GM21367 (cell line): Measurements from ENCODE around the gene MLF1.
A peak's percentile ranks its signal among the peaks of the same experiment; 100 is the strongest.

ENCODE experiments used
- ATAC-seq: cut with Tn5 transposase; IDR thresholded peaks from one replicate; pipeline ENCODE4 v1.9.1; 2021; ENCODE audit not compliant: unreplicated experiment

Gene MLF1

GRCh38 chr3:158573714-158574113 lies 2.7 kb downstream of the MLF1 start:
- no peak for ATAC-seq

- ATAC-seq: no peak
These were observed 3.7 kb downstream of the MLF1 start for GRCh38 chr3:158574646-158575045.

- ATAC-seq: no peak
These were observed 19.2 kb downstream of the MLF1 start for GRCh38 chr3:158590223-158590622.

- ATAC-seq: no peak
These were observed 29.8 kb downstream of the MLF1 start for GRCh38 chr3:158600787-158601186.

GRCh38 chr3:158602227-158602626 lies 31.2 kb downstream of the MLF1 start:
- ATAC-seq: no peak

GRCh38 chr3:158617982-158618875 lies 47.2 kb downstream of the MLF1 start:
- no peak for ATAC-seq

GRCh38 chr3:158625881-158626280 lies 54.9 kb downstream of the MLF1 start:
- ATAC-seq: no peak

- no peak for ATAC-seq
These were observed 61.0 kb downstream of the MLF1 start for GRCh38 chr3:158631981-158632380.

- no peak for ATAC-seq
These were observed 69.7 kb downstream of the MLF1 start for GRCh38 chr3:158640646-158641045.

- no peak for ATAC-seq
These were observed 71.0 kb downstream of the MLF1 start for GRCh38 chr3:158642005-158642404.

- ATAC-seq: no peak
These were observed 71.6 kb downstream of the MLF1 start for GRCh38 chr3:158642474-158643210.

- peak; percentile 99 for ATAC-seq
These were observed 73.4 kb downstream of the MLF1 start, which contains the start of gene GFM1 for GRCh38 chr3:158644345-158644908. TSS of gene GFM1 (plus strand) at chr3:158644527. CDS start at chr3:158644635, 108 bp downstream.

- ATAC-seq: no peak
These were observed 78.8 kb downstream of the MLF1 start for GRCh38 chr3:158649791-158650190.

- no peak for ATAC-seq
These were observed 80.2 kb downstream of the MLF1 start for GRCh38 chr3:158651192-158651591.

- no peak for ATAC-seq
These were observed 81.5 kb downstream of the MLF1 start for GRCh38 chr3:158652463-158652862.
